ENCODE results near the gene PYROXD2. TPM values are rescaled to one million over a fixed set of nuclear protein-coding genes. Genes with fewer than 3 reads are reported as not detected.

PYROXD2 gene
- total and polyA plus RNA-seq, 2 of the 8 experiments (the other 6 are each of a cell fraction or from before 2014, with no cell fraction given): 3.2 to 5.4 TPM

DNA sequence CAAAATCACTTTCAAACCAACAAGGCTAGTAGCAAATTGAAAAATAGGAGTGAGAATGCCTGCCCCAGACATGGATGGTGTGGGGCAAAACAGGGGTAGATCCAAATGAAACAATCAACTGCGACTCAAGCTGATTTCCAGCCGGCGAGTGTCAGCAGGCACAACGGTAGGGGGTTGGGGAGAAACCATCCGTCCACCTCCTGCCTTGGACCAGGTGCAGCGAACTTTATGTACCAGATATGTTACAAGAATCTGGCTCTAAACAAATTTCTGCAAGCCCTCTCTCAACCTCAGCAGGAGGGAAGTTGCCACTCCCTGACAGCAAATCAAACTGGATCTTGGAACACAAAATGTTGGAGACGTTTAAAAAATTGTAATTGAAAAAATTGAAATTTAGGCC lies 45.2 kb downstream of the PYROXD2 start:
- DNase-seq (ENCODE audit: low read depth in 1 of 2, low spot score in 2 of 2): no peak
- H3K14ac ChIP-seq (ENCODE audit: insufficient read length): no peak overlapping the region
- H3K23ac ChIP-seq (ENCODE audit: insufficient read length): no peak overlapping the region
- no peak overlapping the region for H4K5ac ChIP-seq (ENCODE audit: insufficient read length, low read depth, low read length)
- no peak for FAIRE-seq
- no peak overlapping the region for H2BK20ac ChIP-seq (ENCODE audit: low read length)
- no peaks in the 10 kb centered on the region for H3K79me2 ChIP-seq (ENCODE audit: control insufficient read depth in 1 of 2, insufficient read depth in 2 of 2, low read length in 2 of 2)
- 86% methylated on average over 7 of the region's 7 CpGs; no CpG with 5 or more reads in 1 of the 2 experiments for WGBS, 2 experiments (ENCODE audit: extremely low coverage in 1 of 2, insufficient coverage in 1 of 2, insufficient read length in 1 of 2, insufficient replicate concordance in 2 of 2, low coverage in 1 of 2, low lambda C conversion rate in 2 of 2, missing lambda C conversion rate in 1 of 2)
- no peak overlapping the region for H3K4ac ChIP-seq (replicated peaks; ENCODE audit: insufficient read length, low read depth, low read length)
- CTCF ChIA-PET (ENCODE audit: partially characterized antibody): no interaction called here
- H4K91ac ChIP-seq (replicated peaks; ENCODE audit: insufficient read length, low read length): no peak overlapping the region
- H4K8ac ChIP-seq (ENCODE audit: extremely low read depth, insufficient read depth, low read length): no peak overlapping the region
- no peaks in the 10 kb centered on the region for H4K20me1 ChIP-seq (replicated peaks in 1 of 2; ENCODE audit: control insufficient read depth in 1 of 2, insufficient read depth in 2 of 2, low read length in 2 of 2)
- no peak overlapping the region for H2AK5ac ChIP-seq (ENCODE audit: low read depth, low read length)
- peaks cover 0 to 3% (median 2%) of the 10 kb centered on the region in 4 experiments; a peak in 2 of 7 replicates for H3K4me1 ChIP-seq (replicated peaks in 1 of 4; ENCODE audit: control insufficient read depth in 3 of 4, insufficient read depth in 4 of 4, low read length in 3 of 4)
- 0 out of 7 replicates have a peak, but pooled peaks cover 0 to 3% (median 0%) of the 10 kb centered on the region in 4 experiments for H3K27me3 ChIP-seq (replicated peaks in 1 of 4; ENCODE audit: control insufficient read depth in 3 of 4, extremely low read depth in 1 of 4, insufficient read depth in 3 of 4, low read length in 3 of 4)
- no peak overlapping the region for H3K9ac ChIP-seq (replicated peaks in 1 of 4; ENCODE audit: extremely low read depth in 1 of 4, low read depth in 3 of 4, low read length in 3 of 4)
- no peak overlapping the region for H3K4me2 ChIP-seq (ENCODE audit: insufficient read depth in 1 of 2, low read depth in 2 of 2, low read length in 2 of 2)
- no peak overlapping the region for H2BK120ac ChIP-seq (replicated peaks; ENCODE audit: low read depth, low read length)
- no peak overlapping the region for H2BK12ac ChIP-seq (ENCODE audit: low read depth, low read length)
- H3K4me3 ChIP-seq (ENCODE audit: extremely low read depth in 1 of 4, insufficient read depth in 2 of 4, low read depth in 3 of 4, low read length in 4 of 4): no peak overlapping the region
- H3K9me3 ChIP-seq (ENCODE audit: insufficient read depth in 2 of 2, low read depth in 1 of 2, low read length in 1 of 2): no peaks in the 10 kb centered on the region
- no peak overlapping the region for H3K56ac ChIP-seq (replicated peaks; ENCODE audit: insufficient read length, low read depth, low read length)
- no peak overlapping the region for H2BK5ac ChIP-seq (ENCODE audit: low read depth, low read length)
- H3K27ac ChIP-seq (ENCODE audit: low read depth, low read length): no peak overlapping the region
- H3K23me2 ChIP-seq (ENCODE audit: low read depth, low read length): no peaks in the 10 kb centered on the region
- H2AFZ ChIP-seq (ENCODE audit: low read length): no peak overlapping the region
- no peak overlapping the region for H3K18ac ChIP-seq (ENCODE audit: extremely low read depth, low read length)
- H3K79me1 ChIP-seq (ENCODE audit: low read depth, low read length): no peaks in the 10 kb centered on the region
- no peak overlapping the region for H2BK15ac ChIP-seq (ENCODE audit: low read length)
- POLR2A ChIA-PET (ENCODE audit: partially characterized antibody): no interaction called here
- TF ChIP-seq BRCA1 (IDR thresholded peaks at IDR 0.05; ENCODE audit: low read depth, low read length) (no peak), TBP (IDR thresholded peaks at IDR 0.05; ENCODE audit: low read depth, low read length) (no peak)
- H3K36me3 ChIP-seq (ENCODE audit: control insufficient read depth in 2 of 4, insufficient read depth in 4 of 4, low read length in 3 of 4): no peaks in the 10 kb centered on the region

Measured in H1 (cell line).